GM23338 (cell line): Measurements from ENCODE around the gene SEMG2. TPM values are rescaled to one million over a fixed set of nuclear protein-coding genes. Genes with fewer than 3 reads are reported as not detected.

Source experiments
- ATAC-seq: fragments of 200-7000 bp; cut with Tn5 transposase; 3 replicates; pipeline ENCODE4 v1.9.1; 2020
- DNase-seq: peaks from one replicate; pipeline ENCODE4 v3.0.0-alpha.2; 2015; ENCODE audit warnings: low spot score
- H2AFZ ChIP-seq: fragments of 200-600 bp; sonication (generic); 2 replicates; pipeline ENCODE4 v1.8.0; 2016; ENCODE audit warnings: antibody characterized with exemption, mild to moderate bottlenecking, moderate library complexity
- H3F3A ChIP-seq: fragments of 200-600 bp; sonication (generic); replicated peaks from 2 replicates; pipeline ENCODE4 v1.8.0; 2017; ENCODE audit warnings: antibody characterized with exemption, mixed run types, low read depth
- H3K27ac ChIP-seq: fragments of 200-600 bp; sonication (generic); 2 replicates; pipeline ENCODE4 v1.6.1; 2016; ENCODE audit warnings: low read depth
- H3K27me3 ChIP-seq: fragments of 200-600 bp; sonication (generic); 2 replicates; pipeline ENCODE4 v1.8.0; 2016; ENCODE audit warnings: mild to moderate bottlenecking, mixed run types, moderate library complexity; ENCODE audit not compliant: insufficient read depth
- H3K36me3 ChIP-seq: fragments of 200-600 bp; sonication (generic); 2 replicates; pipeline ENCODE4 v1.8.0; 2016; ENCODE audit warnings: mild to moderate bottlenecking; ENCODE audit not compliant: insufficient read depth
- H3K4me1 ChIP-seq: fragments of 200-600 bp; sonication (generic); 2 replicates; pipeline ENCODE4 v1.8.0; 2016; ENCODE audit warnings: mild to moderate bottlenecking, moderate library complexity; ENCODE audit not compliant: insufficient read depth
- H3K4me2 ChIP-seq: fragments of 200-600 bp; sonication (generic); 2 replicates; pipeline ENCODE4 v1.7.1; 2017; ENCODE audit warnings: mixed run types
- H3K4me3 ChIP-seq: fragments of 200-600 bp; sonication (generic); 2 replicates; pipeline ENCODE4 v1.6.1; 2016; ENCODE audit warnings: mixed run types
- H3K79me2 ChIP-seq: fragments of 200-600 bp; sonication (generic); replicated peaks from 2 replicates; pipeline ENCODE4 v1.8.0; 2017; ENCODE audit warnings: mild to moderate bottlenecking; ENCODE audit not compliant: insufficient read depth
- H3K9me2 ChIP-seq: fragments of 200-600 bp; sonication (generic); 2 replicates; pipeline ENCODE4 v1.8.0; 2017; ENCODE audit not compliant: insufficient read depth
- H4K20me1 ChIP-seq: fragments of 200-600 bp; sonication (generic); replicated peaks from 2 replicates; pipeline ENCODE4 v1.8.0; 2017; ENCODE audit warnings: mild to moderate bottlenecking; ENCODE audit not compliant: insufficient read depth
- H3K27ac Mint-ChIP-seq: 2 replicates; pipeline ENCODE4 v1.8.0; 2020; ENCODE audit warnings: inconsistent platforms, mild to moderate bottlenecking, moderate library complexity, mixed read lengths
- H3K27me3 Mint-ChIP-seq: 3 replicates; pipeline ENCODE4 v1.8.0; 2022; ENCODE audit warnings: low read depth, mild to moderate bottlenecking, moderate library complexity, mixed read lengths, inconsistent platforms; ENCODE audit not compliant: insufficient read depth, poor library complexity
- H3K36me3 Mint-ChIP-seq: 3 replicates; pipeline ENCODE4 v1.8.0; 2021; ENCODE audit warnings: low read depth, mild to moderate bottlenecking, inconsistent platforms, moderate library complexity, mixed read lengths
- H3K4me1 Mint-ChIP-seq: 3 replicates; pipeline ENCODE4 v1.8.0; 2020; ENCODE audit warnings: mild to moderate bottlenecking, inconsistent platforms, mixed read lengths
- H3K4me3 Mint-ChIP-seq: 3 replicates; pipeline ENCODE4 v1.8.0; 2021; ENCODE audit warnings: moderate library complexity, mild to moderate bottlenecking, inconsistent platforms, mixed read lengths
- H3K9me3 Mint-ChIP-seq: 3 replicates; pipeline ENCODE4 v1.8.0; 2020; ENCODE audit warnings: moderate library complexity, mild to moderate bottlenecking, inconsistent platforms, mixed read lengths
- CREB1 ChIP-seq: fragments of 250-450 bp; sonication (Bioruptor Pico); IDR thresholded peaks from 2 replicates; pipeline ENCODE4 v1.5.0; 2020; ENCODE audit warnings: low read depth, mild to moderate bottlenecking, moderate library complexity
- EZH2 ChIP-seq: fragments of 200-600 bp; sonication (generic); IDR thresholded peaks from one replicate; pipeline ENCODE4 v1.8.0; 2017; ENCODE audit warnings: antibody characterized with exemption, mild to moderate bottlenecking, low read depth; ENCODE audit not compliant: unreplicated experiment
- JUNB ChIP-seq: IDR thresholded peaks from one replicate; pipeline ENCODE4 v1.6.1; 2016; ENCODE audit warnings: antibody characterized with exemption; ENCODE audit not compliant: unreplicated experiment
- NANOG ChIP-seq: IDR thresholded peaks from 2 replicates; pipeline ENCODE4 v1.6.1; 2016; ENCODE audit warnings: antibody characterized with exemption, borderline replicate concordance
- REST ChIP-seq: IDR thresholded peaks from one replicate; pipeline ENCODE4 v1.6.1; 2018; ENCODE audit warnings: antibody characterized with exemption; ENCODE audit not compliant: unreplicated experiment
- STAT1 ChIP-seq: IDR thresholded peaks from one replicate; pipeline ENCODE4 v1.6.1; 2016; ENCODE audit warnings: antibody characterized with exemption; ENCODE audit not compliant: unreplicated experiment
- ZNF114 ChIP-seq: fragments of 250-450 bp; sonication (Bioruptor Pico); IDR thresholded peaks from 2 replicates; pipeline ENCODE4 v1.5.0; 2020; ENCODE audit warnings: mild to moderate bottlenecking, moderate library complexity
- polyA plus RNA-seq: library from polyadenylated mRNA; unstranded; fragments of >200 nt; fragmentation: Nextera tagmentation; extraction: Ambion mirVana; gene quantifications from 2 replicates; pipeline ENCODE4 v1.2.1, GENCODE V29; 2016
- total RNA-seq: library from RNA; depleted of rRNA; stranded (reverse); fragments of >200 nt; shearing (Covaris generic); gene quantifications from 2 replicates; pipeline ENCODE4 v1.2.3, GENCODE V29; 2014
- TF ChIP-seq, protein P1 (sequence below), 2 experiments: fragments of 200-600 bp in 1 of 2; sonication (generic) in 1 of 2; conservative IDR thresholded peaks; 2 replicates each; pipeline versions ENCODE4 v1.5.1 to v1.6.1; 2016 to 2017; ENCODE audit warnings: antibody characterized with exemption in 2 of 2, low read depth in 2 of 2, mild to moderate bottlenecking in 2 of 2, moderate library complexity in 1 of 2
- TF ChIP-seq, protein P2 (sequence below): IDR thresholded peaks from 2 replicates; pipeline ENCODE4 v1.6.1; 2016; ENCODE audit warnings: antibody characterized with exemption

SEMG2 gene
- total and polyA plus RNA-seq, 2 experiments from 2014 or later, result not detected

DNA sequence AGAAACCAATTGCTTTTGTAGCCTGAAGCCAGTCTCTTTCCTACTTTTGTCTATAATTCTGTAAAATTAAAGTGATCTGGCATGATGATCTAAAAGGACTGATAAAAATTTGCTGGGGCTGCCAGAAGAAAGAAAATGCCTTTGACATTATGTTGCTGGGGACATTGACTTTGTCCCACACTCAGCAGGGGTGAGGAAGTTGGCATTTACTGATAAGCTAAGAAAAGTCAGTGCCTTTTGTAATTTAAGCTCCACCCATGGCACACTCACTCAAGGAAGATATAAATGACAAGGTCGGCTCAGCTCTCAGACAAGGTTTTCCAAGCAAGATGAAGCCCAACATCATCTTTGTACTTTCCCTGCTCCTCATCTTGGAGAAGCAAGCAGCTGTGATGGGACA, 14.4 kb upstream of the SEMG2 start, which contains the start of gene SEMG1 (continued):
- TF ChIP-seq, protein P1, sequence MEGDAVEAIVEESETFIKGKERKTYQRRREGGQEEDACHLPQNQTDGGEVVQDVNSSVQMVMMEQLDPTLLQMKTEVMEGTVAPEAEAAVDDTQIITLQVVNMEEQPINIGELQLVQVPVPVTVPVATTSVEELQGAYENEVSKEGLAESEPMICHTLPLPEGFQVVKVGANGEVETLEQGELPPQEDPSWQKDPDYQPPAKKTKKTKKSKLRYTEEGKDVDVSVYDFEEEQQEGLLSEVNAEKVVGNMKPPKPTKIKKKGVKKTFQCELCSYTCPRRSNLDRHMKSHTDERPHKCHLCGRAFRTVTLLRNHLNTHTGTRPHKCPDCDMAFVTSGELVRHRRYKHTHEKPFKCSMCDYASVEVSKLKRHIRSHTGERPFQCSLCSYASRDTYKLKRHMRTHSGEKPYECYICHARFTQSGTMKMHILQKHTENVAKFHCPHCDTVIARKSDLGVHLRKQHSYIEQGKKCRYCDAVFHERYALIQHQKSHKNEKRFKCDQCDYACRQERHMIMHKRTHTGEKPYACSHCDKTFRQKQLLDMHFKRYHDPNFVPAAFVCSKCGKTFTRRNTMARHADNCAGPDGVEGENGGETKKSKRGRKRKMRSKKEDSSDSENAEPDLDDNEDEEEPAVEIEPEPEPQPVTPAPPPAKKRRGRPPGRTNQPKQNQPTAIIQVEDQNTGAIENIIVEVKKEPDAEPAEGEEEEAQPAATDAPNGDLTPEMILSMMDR (conservative IDR thresholded peaks at IDR 0.05; ENCODE audit: low read depth in 2 of 2), result no peak
- TF ChIP-seq REST, result no peak
- TF ChIP-seq JUNB, result no peak
- no peak for TF ChIP-seq STAT1
- TF ChIP-seq, protein P2, sequence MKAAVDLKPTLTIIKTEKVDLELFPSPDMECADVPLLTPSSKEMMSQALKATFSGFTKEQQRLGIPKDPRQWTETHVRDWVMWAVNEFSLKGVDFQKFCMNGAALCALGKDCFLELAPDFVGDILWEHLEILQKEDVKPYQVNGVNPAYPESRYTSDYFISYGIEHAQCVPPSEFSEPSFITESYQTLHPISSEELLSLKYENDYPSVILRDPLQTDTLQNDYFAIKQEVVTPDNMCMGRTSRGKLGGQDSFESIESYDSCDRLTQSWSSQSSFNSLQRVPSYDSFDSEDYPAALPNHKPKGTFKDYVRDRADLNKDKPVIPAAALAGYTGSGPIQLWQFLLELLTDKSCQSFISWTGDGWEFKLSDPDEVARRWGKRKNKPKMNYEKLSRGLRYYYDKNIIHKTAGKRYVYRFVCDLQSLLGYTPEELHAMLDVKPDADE, result no peak

GRCh38 chr20:45209924-45210323, 11.2 kb upstream of the SEMG2 start:
- no peaks in the 10 kb centered on the region for H3K79me2 ChIP-seq
- Mint-ChIP-seq H3K27ac (peak overlapping the region; percentile 38), H3K27me3 (peaks cover 5% of the 10 kb centered on the region), H3K4me3 (no peak overlapping the region), H3K4me1 (peaks cover 41% of the 10 kb centered on the region), H3K36me3 (peaks cover 13% of the 10 kb centered on the region; the same call in 2 of the 3 replicates), H3K9me3 (peaks cover 9% of the 10 kb centered on the region; the same call in 1 of the 3 replicates)
- no peaks in the 10 kb centered on the region for H3F3A ChIP-seq
- no peak overlapping the region for H2AFZ ChIP-seq
- H3K27ac ChIP-seq, result no peak overlapping the region
- ATAC-seq, result peak; percentile 91
- TF ChIP-seq CREB1 (no peak), STAT1 (no peak), EZH2 (no peak), ZNF114 (CRISPR knock-in tag) (no peak), NANOG (peak; percentile 48; the same call in 1 of the 2 replicates), JUNB (no peak)
- TF ChIP-seq, protein P2, result no peak
- H3K4me3 ChIP-seq, result no peak overlapping the region
- peak; percentile 58 for DNase-seq
- H3K4me2 ChIP-seq, result peak overlapping the region; percentile 45
- H3K9me2 ChIP-seq, result peaks cover 27% of the 10 kb centered on the region
- H3K36me3 ChIP-seq, result no peaks in the 10 kb centered on the region
- 0 out of 2 replicates have a peak, but pooled peaks cover 3% of the 10 kb centered on the region for H3K27me3 ChIP-seq
- H4K20me1 ChIP-seq, result no peaks in the 10 kb centered on the region
- peaks cover 29% of the 10 kb centered on the region for H3K4me1 ChIP-seq
